ENCODE data around the gene SPATA2. TPM values are rescaled to one million over a fixed set of nuclear protein-coding genes. Genes with fewer than 3 reads are reported as not detected.
"Not testable (repeated sequence)": the region's sequence is repeated elsewhere in the genome, so short reads cannot be mapped to it uniquely, and the experiment has no call there.

Gene SPATA2
- total RNA-seq (2014; rRNA removed; shearing (Covaris generic)) (3.1 and 4.8 TPM in 2 replicates), polyA plus RNA-seq (2016; fragmentation: Nextera tagmentation; extraction: Ambion mirVana) (4.2 and 4.6 TPM in 2 replicates)

- Histone ChIP-seq H3F3A (ENCODE audit: insufficient read depth) (no peaks in the 10 kb centered on the region), H3K9ac (peak within 1 kb of the TSS; percentile 93), H3K79me2 (ENCODE audit: insufficient read depth) (peaks cover 48% of the 10 kb centered on the region), H2AFZ (peak within 1 kb of the TSS; percentile 91), H4K20me1 (ENCODE audit: insufficient read depth) (no peaks in the 10 kb centered on the region), H3K27me3 (replicated peaks; ENCODE audit: insufficient read depth) (no peaks in the 10 kb centered on the region), H3K4me2 (ENCODE audit: unreplicated experiment) (peak within 1 kb of the TSS; percentile 95), H3K4me1 (ENCODE audit: insufficient read depth) (peaks cover 21% of the 10 kb centered on the region), H3K4me3 (peak within 1 kb of the TSS; percentile 91), H3K9me3 (ENCODE audit: low read depth) (no peaks in the 10 kb centered on the region), H3K36me3 (ENCODE audit: low read depth) (no peaks in the 10 kb centered on the region), H3K27ac (peak within 1 kb of the TSS; percentile 98), H3K9me2 (ENCODE audit: insufficient read depth) (no peaks in the 10 kb centered on the region)
- TF ChIP-seq EZH2phosphoT487 (IDR thresholded peaks at IDR 0.05; ENCODE audit: insufficient read depth, low read depth) (no peak), EZH2 (IDR thresholded peaks at IDR 0.05; ENCODE audit: insufficient read depth, poor library complexity, severe bottlenecking) (no peak)
- WGBS, 2 experiments (ENCODE audit: low coverage in 1 of 2, low lambda C conversion rate in 2 of 2, missing lambda C conversion rate in 2 of 2), result 0 to 1% methylated on average over 60 to 65 of the region's 69 CpGs
- peak; percentile 98 for DNase-seq
- in situ Hi-C loops (cut with MboI), result no loop called here
Observed at GRCh38 chr20:49915380-49916145, at the start of gene SPATA2. SPATA2 (minus strand) TSS chr20:49915529; CDS start chr20:49908490, 7,039 bp downstream.

GRCh38 chr20:49961413-49961812 is 46.1 kb upstream of the SPATA2 start:
- H3K9me3 ChIP-seq (ENCODE audit: low read depth), result no peaks in the 10 kb centered on the region
- DNase-seq, result peak; percentile 61

GRCh38 chr20:49957089-49957938 is 42.0 kb upstream of the SPATA2 start:
- H3K9me3 ChIP-seq (ENCODE audit: low read depth); H3K4me2 ChIP-seq (ENCODE audit: unreplicated experiment); in situ Hi-C loops (cut with MboI); H3K4me1 ChIP-seq (ENCODE audit: insufficient read depth); H3K27ac ChIP-seq; H3K9me2 ChIP-seq (ENCODE audit: insufficient read depth); H3K9ac ChIP-seq; H3K27me3 ChIP-seq (replicated peaks; ENCODE audit: insufficient read depth); H2AFZ ChIP-seq; H3K4me3 ChIP-seq; H4K20me1 ChIP-seq (ENCODE audit: insufficient read depth): not testable (repeated sequence)
- Histone ChIP-seq H3K79me2 (ENCODE audit: insufficient read depth) (peaks cover 32% of the 10 kb centered on the region), H3K36me3 (ENCODE audit: low read depth) (peaks cover 17% of the 10 kb centered on the region), H3F3A (ENCODE audit: insufficient read depth) (peaks cover 22% of the 10 kb centered on the region)
- peak; percentile 61 for DNase-seq
- 73 to 76% methylated on average over 12 of the region's 12 CpGs for WGBS, 2 experiments (ENCODE audit: low coverage in 1 of 2, low lambda C conversion rate in 2 of 2, missing lambda C conversion rate in 2 of 2)

More at GRCh38 chr20:49961413-49961812, 46.1 kb upstream of the SPATA2 start:
- Histone ChIP-seq H3K27ac (peak overlapping the region; percentile 40), H3F3A (ENCODE audit: insufficient read depth) (0 out of 2 replicates have a peak, but pooled peaks cover 6% of the 10 kb centered on the region), H2AFZ (no peak overlapping the region), H3K9ac (no peak overlapping the region), H3K9me2 (ENCODE audit: insufficient read depth) (no peaks in the 10 kb centered on the region), H3K36me3 (ENCODE audit: low read depth) (no peaks in the 10 kb centered on the region; the same call in 1 of the 2 replicates), H3K4me2 (ENCODE audit: unreplicated experiment) (peak overlapping the region; percentile 9), H3K79me2 (ENCODE audit: insufficient read depth) (peaks cover 4% of the 10 kb centered on the region; the same call in 1 of the 2 replicates), H3K4me1 (ENCODE audit: insufficient read depth) (peaks cover 2% of the 10 kb centered on the region; the same call in 1 of the 2 replicates), H3K4me3 (no peak overlapping the region), H4K20me1 (ENCODE audit: insufficient read depth) (no peaks in the 10 kb centered on the region), H3K27me3 (replicated peaks; ENCODE audit: insufficient read depth) (no peaks in the 10 kb centered on the region)
- no peak for TF ChIP-seq EZH2phosphoT487 (IDR thresholded peaks at IDR 0.05; ENCODE audit: insufficient read depth, low read depth)
- TF ChIP-seq EZH2 (IDR thresholded peaks at IDR 0.05; ENCODE audit: insufficient read depth, poor library complexity, severe bottlenecking), result no peak
- WGBS, 2 experiments (ENCODE audit: low coverage in 1 of 2, low lambda C conversion rate in 2 of 2, missing lambda C conversion rate in 2 of 2), result 71 to 74% methylated on average over 4 of the region's 4 CpGs
- in situ Hi-C loops (cut with MboI), result no loop called here

GRCh38 chr20:49956689-49957088 is 41.4 kb upstream of the SPATA2 start:
- peaks cover 35% of the 10 kb centered on the region for H3K79me2 ChIP-seq (ENCODE audit: insufficient read depth)
- H4K20me1 ChIP-seq (ENCODE audit: insufficient read depth), result no peaks in the 10 kb centered on the region
- no peak overlapping the region for H3K27ac ChIP-seq
- H2AFZ ChIP-seq, result no peak overlapping the region
- no peak overlapping the region for H3K9ac ChIP-seq
- DNase-seq, result no peak
- no peak overlapping the region for H3K4me3 ChIP-seq
- TF ChIP-seq EZH2phosphoT487 (IDR thresholded peaks at IDR 0.05; ENCODE audit: insufficient read depth, low read depth), result no peak
- H3F3A ChIP-seq (ENCODE audit: insufficient read depth), result peaks cover 28% of the 10 kb centered on the region
- H3K4me1 ChIP-seq (ENCODE audit: insufficient read depth), result peaks cover 11% of the 10 kb centered on the region
- 97 to 98% methylated on average over 12 to 18 of the region's 18 CpGs for WGBS, 2 experiments (ENCODE audit: low coverage in 1 of 2, low lambda C conversion rate in 2 of 2, missing lambda C conversion rate in 2 of 2)
- H3K4me2 ChIP-seq (ENCODE audit: unreplicated experiment), result no peak overlapping the region
- H3K9me3 ChIP-seq (ENCODE audit: low read depth), result no peaks in the 10 kb centered on the region
- peaks cover 21% of the 10 kb centered on the region for H3K36me3 ChIP-seq (ENCODE audit: low read depth)
- H3K9me2 ChIP-seq (ENCODE audit: insufficient read depth), result no peaks in the 10 kb centered on the region
- in situ Hi-C loops (cut with MboI), result no loop called here
- H3K27me3 ChIP-seq (replicated peaks; ENCODE audit: insufficient read depth), result no peaks in the 10 kb centered on the region

- H3K79me2 ChIP-seq (ENCODE audit: insufficient read depth), result peaks cover 35% of the 10 kb centered on the region
- H3K4me1 ChIP-seq (ENCODE audit: insufficient read depth), result peaks cover 17% of the 10 kb centered on the region
- DNase-seq; H3K27me3 ChIP-seq (replicated peaks; ENCODE audit: insufficient read depth); H3K9me3 ChIP-seq (ENCODE audit: low read depth); H3K9ac ChIP-seq; H3K4me2 ChIP-seq (ENCODE audit: unreplicated experiment); H4K20me1 ChIP-seq (ENCODE audit: insufficient read depth); in situ Hi-C loops (cut with MboI); H3K4me3 ChIP-seq; H2AFZ ChIP-seq; H3K9me2 ChIP-seq (ENCODE audit: insufficient read depth); H3K27ac ChIP-seq: not testable (repeated sequence)
- 88 to 90% methylated on average over 12 of the region's 12 CpGs for WGBS, 2 experiments (ENCODE audit: low coverage in 1 of 2, low lambda C conversion rate in 2 of 2, missing lambda C conversion rate in 2 of 2)
- H3F3A ChIP-seq (ENCODE audit: insufficient read depth), result peaks cover 30% of the 10 kb centered on the region
- H3K36me3 ChIP-seq (ENCODE audit: low read depth), result peaks cover 21% of the 10 kb centered on the region
Observed at GRCh38 chr20:49955830-49956396, 40.6 kb upstream of the SPATA2 start.

Data from GM23248 (cell line).